Ishikawa (cell line): ENCODE results near the gene PDIK1L.

Experiments used
- FOXM1 ChIP-seq: IDR thresholded peaks from 2 replicates; pipeline ENCODE4 v1.6.1; 2012; ENCODE audit warnings: low read depth, borderline replicate concordance
- NFIC ChIP-seq: IDR thresholded peaks from 2 replicates; pipeline ENCODE4 v1.6.1; 2012
- TF ChIP-seq, protein P1 (sequence below): IDR thresholded peaks from 2 replicates; pipeline ENCODE4 v1.6.1; 2012; ENCODE audit warnings: low read depth, mild to moderate bottlenecking
- TF ChIP-seq, protein P2 (sequence below): IDR thresholded peaks from 2 replicates; pipeline ENCODE4 v1.6.1; 2012

DNA sequence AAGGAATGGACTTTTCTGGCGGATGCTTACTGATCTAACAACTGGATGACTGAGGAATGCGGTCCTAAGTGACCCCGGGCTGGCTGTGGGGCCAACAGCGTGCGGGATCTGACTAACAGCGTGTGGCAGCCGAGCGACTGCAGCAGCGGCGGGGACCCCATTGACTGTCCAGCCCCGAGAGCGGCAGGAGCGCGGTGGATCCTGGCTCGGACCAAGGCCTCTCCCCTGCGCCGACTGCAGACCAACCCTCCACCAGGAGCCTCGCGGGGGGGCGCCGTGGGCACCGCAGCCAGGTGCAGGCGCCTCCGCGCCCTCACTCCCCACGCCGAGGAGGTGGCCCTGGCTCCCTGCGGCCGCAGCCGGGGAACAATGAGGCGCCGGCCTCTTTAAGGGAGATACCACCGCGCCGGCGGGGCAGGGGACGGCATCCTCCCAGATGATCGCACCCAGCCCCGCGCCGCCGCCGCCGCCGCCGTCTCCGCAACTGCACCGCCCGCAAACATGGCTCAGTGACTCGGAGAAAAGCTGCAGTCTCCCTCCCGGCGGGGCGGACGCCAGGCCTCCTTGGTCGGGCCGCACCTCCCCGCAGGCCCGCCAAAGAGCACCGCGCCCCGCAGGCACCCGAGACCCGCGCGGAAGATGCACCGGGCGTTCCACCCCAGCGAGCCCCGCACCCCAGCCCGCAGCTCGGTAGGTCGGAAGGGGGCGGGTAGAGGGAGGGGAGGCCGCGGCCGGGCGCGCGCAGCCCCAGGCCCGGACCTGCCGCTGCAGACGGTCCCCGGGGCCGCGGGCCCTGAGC lies 694 bp upstream of the PDIK1L start:
- peak; percentile 27; the same call in 1 of the 2 replicates for TF ChIP-seq NFIC
- TF ChIP-seq, protein P1, sequence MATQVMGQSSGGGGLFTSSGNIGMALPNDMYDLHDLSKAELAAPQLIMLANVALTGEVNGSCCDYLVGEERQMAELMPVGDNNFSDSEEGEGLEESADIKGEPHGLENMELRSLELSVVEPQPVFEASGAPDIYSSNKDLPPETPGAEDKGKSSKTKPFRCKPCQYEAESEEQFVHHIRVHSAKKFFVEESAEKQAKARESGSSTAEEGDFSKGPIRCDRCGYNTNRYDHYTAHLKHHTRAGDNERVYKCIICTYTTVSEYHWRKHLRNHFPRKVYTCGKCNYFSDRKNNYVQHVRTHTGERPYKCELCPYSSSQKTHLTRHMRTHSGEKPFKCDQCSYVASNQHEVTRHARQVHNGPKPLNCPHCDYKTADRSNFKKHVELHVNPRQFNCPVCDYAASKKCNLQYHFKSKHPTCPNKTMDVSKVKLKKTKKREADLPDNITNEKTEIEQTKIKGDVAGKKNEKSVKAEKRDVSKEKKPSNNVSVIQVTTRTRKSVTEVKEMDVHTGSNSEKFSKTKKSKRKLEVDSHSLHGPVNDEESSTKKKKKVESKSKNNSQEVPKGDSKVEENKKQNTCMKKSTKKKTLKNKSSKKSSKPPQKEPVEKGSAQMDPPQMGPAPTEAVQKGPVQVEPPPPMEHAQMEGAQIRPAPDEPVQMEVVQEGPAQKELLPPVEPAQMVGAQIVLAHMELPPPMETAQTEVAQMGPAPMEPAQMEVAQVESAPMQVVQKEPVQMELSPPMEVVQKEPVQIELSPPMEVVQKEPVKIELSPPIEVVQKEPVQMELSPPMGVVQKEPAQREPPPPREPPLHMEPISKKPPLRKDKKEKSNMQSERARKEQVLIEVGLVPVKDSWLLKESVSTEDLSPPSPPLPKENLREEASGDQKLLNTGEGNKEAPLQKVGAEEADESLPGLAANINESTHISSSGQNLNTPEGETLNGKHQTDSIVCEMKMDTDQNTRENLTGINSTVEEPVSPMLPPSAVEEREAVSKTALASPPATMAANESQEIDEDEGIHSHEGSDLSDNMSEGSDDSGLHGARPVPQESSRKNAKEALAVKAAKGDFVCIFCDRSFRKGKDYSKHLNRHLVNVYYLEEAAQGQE = no peak
- TF ChIP-seq, protein P2, sequence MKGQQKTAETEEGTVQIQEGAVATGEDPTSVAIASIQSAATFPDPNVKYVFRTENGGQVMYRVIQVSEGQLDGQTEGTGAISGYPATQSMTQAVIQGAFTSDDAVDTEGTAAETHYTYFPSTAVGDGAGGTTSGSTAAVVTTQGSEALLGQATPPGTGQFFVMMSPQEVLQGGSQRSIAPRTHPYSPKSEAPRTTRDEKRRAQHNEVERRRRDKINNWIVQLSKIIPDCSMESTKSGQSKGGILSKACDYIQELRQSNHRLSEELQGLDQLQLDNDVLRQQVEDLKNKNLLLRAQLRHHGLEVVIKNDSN = 0 out of 2 replicates have a peak, but pooled peaks have one; percentile 2
- TF ChIP-seq FOXM1 = no peak
